UCSD-AML1 (cell line): ENCODE data around the gene PROP1.
"Not testable (repeated sequence)": the region's sequence is repeated elsewhere in the genome, so short reads cannot be mapped to it uniquely, and the experiment has no call there.

ENCODE experiments used
- DNase-seq: peaks from one replicate; lab custom pipeline; 2025; ENCODE audit not compliant: unreplicated experiment; lab: John Stamatoyannopoulos, UW

PROP1 gene

GRCh38 chr5:177982956-177983355, 13.1 kb downstream of the PROP1 start:
- DNase-seq: no peak

GRCh38 chr5:177982072-177982727, 13.8 kb downstream of the PROP1 start:
- DNase-seq: peak; percentile 37

- DNase-seq: no peak
Measured at GRCh38 chr5:177981296-177982071, 14.6 kb downstream of the PROP1 start.

- no peak for DNase-seq
Measured at GRCh38 chr5:177980743-177981151, 15.3 kb downstream of the PROP1 start.

DNA sequence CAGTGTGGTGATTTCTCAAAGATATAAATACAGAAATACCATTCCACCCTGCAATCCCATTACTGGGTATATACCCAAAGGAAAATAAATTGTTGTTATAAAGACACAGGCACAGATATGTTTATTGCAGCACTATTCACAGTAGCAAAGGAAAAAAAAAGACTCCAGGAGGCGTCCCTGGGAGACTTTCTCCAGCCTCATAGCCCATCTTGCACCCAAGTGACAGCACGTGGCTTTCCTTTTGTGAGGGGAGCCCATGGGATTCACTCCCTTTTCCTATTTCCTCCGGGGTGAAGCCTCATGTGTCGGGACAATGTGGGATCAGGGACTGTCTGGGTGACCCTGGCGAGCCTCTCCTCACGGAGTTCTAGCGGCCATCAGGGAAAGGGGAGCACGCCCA, 18.4 kb downstream of the PROP1 start:
- DNase-seq: not testable (repeated sequence)

DNA sequence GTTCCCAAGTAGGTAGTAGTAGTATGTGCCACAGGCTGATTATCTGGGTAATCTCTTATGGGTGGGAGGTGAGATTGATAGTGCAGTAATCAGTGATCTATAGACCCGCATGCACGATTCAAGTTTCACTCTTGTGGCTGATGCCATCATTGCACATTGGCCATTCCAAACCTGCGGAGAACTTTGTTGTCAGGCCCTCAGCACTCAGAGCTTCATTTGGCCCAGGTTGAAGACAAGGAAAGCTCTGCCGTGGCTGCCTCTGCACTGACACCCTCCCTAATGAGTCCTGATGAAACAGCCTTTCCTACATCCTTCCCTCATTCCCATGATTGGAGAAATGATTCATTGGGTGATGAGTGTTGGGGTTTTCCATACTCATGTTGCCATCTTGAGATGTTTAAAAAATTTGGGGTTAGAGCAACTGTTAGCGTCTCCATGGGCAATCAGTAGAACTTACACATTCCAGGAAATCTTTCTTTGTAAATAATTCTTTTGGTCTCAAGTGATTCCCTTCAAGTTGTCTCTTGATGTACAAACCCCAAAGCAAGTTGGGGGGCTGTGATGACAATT, 22.9 kb downstream of the PROP1 start:
- DNase-seq: no peak

- DNase-seq: no peak
Measured at GRCh38 chr5:177972613-177973012, 23.4 kb downstream of the PROP1 start.

DNA sequence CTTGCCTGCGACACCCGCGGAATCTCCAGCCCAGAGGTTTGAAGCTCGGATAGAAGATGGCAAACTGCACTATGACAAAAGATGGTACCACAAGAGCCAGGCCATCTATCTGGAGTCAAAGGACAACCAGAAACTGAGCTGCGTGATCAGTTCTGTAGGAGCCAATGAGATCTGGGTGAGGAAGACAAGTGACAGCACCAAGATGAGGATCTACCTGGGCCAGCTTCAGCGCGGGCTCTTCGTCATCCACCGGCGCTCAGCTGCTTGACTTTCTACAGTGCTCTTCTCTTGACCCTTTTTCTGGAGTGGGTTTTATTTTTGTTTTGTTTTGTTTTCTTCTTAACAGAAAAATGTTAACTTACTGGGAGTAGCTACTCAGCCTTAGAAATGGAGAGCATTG, 24.0 kb downstream of the PROP1 start:
- DNase-seq: not testable (repeated sequence)

DNA sequence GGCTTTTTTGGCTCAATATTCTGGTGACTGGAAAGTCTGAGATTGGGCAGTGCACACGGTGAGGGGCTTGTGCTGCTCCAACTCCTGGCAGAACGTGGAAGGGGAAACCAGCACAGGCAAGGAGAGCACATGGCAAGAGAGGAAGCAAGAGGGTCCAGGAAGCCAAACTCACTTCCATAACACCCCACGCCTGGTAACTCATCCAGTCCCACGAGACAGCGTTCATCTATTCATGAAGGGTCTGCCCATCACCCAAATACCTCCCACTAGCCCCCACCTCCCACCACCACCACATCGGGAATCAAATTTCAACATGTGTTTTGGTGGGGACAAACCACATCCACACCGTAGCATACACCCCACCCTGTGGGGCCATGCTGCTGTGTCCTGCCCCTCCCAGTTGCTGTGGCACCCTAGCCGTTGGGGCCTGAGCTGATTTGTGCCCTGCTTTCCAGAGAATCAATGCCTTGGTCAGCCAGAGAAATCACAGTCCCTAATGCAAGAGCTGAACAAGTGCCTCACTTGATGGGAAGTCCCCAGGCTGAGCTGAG, 27.3 kb downstream of the PROP1 start:
- DNase-seq: no peak

DNA sequence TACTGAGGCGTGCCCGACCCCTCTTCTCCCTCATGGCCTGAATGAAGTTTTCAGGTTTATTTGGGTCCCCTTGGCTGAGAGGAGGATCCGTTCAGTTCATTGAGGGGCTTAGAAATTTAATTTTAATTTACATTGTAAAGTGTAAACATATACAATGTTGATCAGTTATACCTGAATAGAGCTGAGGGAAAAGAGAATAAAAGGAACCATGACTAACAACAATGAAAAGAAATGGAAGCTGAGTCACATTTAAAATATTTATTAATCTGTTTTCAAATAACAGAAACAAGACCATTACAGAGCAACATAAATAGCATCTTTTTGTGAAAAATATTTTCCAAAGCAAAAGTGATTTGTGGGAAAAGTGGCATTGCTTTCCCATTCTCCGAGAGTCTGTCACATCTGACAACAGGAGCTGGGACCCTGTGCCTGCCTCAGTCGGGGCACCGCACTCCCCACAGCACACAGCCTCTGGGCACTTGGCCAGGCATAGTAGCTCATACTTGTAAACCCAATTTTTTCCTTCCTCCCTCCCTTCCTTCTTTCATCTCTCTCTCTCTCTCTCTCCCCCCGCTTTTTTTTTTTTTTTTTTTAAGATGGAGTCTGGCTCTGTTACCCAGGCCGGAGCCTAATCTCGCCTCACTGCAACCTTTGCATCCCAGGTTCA, 28.7 kb downstream of the PROP1 start:
- DNase-seq: no peak

GRCh38 chr5:177966839-177967166, 29.2 kb downstream of the PROP1 start:
- DNase-seq: no peak

DNA sequence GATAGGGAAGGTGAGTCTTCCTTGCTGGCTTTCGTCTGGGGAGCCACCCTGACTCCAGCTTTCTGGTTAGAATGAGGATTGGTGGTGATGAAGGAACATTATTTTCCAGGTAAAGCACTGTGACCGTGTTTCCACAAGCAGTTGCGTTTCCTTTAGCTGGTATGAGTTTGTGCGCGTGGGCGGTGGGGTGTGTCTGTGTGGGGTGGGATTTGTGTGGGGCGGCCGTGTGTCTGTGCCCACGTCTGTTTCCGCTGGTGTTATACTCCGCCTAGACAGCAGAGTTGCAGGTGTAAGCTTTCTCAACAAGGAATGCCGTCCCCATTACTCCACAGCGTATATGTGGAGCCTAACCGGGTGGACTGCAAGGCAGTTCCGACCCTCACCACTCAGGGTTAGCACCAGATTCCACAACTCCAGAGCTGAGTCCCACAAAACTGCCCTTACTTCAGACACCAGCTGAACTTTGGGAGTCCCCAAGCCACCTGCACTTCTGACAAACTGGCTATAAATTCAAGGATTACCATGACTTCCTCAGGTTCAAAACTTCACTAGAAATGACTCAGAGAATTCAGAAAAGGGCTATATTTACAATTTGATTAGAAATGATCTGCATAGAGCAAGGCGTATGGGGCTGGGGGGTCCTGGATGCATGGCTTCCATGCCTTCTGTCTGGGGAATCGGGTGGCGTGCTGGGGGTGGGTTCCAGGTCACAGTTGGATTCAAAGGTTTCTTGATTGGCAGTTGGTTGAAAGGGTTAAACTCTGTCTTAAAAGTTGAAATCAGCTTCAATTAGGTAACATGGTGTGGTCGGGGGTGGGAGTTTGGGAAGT, 29.8 kb downstream of the PROP1 start:
- DNase-seq: no peak

GRCh38 chr5:177964471-177964870, 31.6 kb downstream of the PROP1 start:
- no peak for DNase-seq

- DNase-seq: no peak
Measured at GRCh38 chr5:177963966-177964365, 32.1 kb downstream of the PROP1 start.

DNA sequence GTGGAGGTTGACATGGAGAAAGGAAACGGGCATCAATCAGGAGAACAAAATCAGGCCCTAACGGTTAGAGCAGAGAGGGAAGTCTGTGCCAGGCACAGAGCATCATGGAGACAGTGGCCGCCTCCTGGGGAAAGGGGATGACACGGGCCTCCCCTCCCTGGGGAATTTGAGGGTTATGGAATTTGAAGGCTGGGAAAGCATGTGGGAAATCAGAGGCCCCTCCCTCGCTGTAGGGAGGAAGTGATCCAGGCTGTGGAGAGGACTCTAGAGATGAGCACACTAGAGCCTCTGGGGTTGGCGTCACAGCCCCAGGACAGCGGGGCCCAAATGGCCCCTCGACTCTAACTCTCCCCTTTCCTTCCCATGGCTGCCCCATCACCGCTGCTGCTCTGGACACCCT, 36.7 kb downstream of the PROP1 start:
- no peak for DNase-seq

DNA sequence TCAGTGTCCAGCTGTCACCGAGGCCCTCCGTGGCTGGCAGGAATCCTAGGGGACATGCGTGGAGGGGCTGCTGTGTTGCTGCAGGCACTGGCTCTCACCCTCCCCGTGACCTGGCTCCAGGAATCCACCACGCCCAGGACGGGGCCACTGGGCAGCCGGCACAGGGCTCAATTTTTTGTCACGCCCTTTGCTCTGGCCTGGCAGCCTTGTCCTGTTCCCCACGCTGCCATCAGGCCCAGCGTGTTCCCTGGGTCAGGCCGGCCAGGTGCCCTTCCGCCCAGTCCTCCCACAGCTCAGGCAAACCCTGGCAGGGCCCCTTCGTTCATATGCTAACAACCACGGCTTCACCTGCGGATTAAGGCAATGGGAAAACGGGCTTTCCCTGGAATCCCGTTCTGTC, 37.3 kb downstream of the PROP1 start:
- no peak for DNase-seq

- no peak for DNase-seq
Measured at GRCh38 chr5:177957241-177957640, 38.8 kb downstream of the PROP1 start.

DNA sequence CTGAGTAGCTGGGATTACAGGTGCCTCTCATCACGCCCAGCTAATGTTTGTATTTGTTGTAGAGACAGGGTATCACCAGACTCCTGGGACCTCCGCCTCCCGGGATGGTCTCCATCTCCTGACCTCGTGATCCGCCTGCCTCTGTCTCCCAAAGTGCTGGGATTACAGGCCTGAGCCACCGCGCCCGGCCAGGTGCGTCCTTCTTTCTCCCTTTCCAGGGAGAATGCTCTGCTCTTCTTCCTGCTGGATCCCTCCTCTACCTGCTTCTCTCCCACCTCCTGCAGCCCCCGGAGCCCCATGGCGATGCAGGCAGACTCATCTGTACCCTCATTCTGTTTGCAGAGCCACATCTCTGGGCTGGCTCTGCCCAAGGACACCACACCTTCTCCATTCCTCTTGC, 42.9 kb downstream of the PROP1 start:
- not testable (repeated sequence) for DNase-seq

GRCh38 chr5:177949656-177950055, 46.4 kb downstream of the PROP1 start:
- DNase-seq: not testable (repeated sequence)

GRCh38 chr5:177949065-177949464, 47.0 kb downstream of the PROP1 start:
- DNase-seq: not testable (repeated sequence)

DNA sequence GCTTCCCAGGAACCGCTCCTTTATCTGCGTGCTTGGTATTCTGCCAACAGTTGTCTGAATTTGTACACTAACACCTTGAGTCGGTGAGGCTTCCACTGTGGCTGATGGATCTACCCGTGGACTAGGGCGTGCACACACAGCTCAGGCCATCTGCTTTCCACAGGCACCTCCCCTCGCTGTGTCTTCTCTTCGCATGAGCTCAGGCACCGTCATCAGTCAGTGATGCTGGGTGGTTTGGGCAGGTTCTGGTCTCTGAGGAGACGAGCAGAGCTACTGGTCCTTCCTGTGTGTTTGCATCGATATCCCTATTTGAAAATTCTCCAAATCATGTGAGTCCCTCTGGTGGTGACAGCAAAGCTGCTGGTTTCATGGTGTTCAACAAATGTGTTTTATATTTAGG, 48.1 kb downstream of the PROP1 start:
- DNase-seq: not testable (repeated sequence)
